ENCODE data around the gene GSAP. TPM values are rescaled to one million over a fixed set of nuclear protein-coding genes. Genes with fewer than 3 reads are reported as not detected.
A peak's percentile ranks its signal among the peaks of the same experiment; 100 is the strongest.

GSAP gene
- polyA plus RNA-seq, 3 donors = 19.1 to 105 (median 35.6) TPM

DNA sequence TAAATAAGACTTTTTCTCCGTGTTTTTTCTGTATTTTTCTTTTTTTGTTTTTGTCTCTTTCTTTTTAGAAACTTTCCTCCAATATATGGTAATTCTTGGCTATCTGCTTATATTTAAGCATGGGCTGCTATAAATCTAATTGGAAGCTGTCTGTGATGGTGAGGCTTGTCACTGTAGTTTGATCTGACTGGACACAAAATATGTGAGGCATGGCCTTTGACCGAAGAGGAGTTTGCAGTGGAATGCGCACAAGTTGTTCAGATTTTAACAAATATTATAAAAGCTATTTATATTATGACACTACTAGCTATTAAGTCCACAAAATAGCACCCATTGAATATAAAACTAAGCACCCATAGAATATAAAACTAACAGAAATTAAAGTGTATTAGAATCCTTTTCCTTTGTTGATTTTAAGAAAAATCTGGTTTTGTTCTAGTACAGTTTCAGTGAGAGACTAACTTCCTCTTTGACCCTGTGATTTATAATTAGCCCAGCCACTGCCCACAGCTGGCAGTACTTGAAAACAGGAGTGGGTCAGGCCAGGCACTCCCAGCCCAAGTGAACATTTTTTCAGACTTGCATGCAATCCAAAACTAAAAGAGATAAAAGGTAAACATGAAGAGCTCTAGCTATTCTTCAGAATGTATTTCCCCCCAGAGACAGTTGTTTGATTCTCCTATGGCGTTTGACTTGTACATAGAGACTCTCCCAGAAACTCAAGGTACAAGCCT is 146.6 kb downstream of the GSAP start:
- Histone ChIP-seq H4K20me1 (ENCODE audit: insufficient read depth, low read length) (no peaks in the 10 kb centered on the region), H3K27ac (ENCODE audit: low read depth in 1 of 2, low read length in 2 of 2) (no peak overlapping the region), H3K4me1 (ENCODE audit: control insufficient read depth in 1 of 2, insufficient read depth in 2 of 2, low read length in 2 of 2) (peaks cover 8 to 12% of the 10 kb centered on the region in 2 donors), H3K79me2 (ENCODE audit: insufficient read depth, low read length) (no peaks in the 10 kb centered on the region), H3K36me3 (replicated peaks in 1 of 2; ENCODE audit: control insufficient read depth in 1 of 2, insufficient read depth in 2 of 2, low read length in 2 of 2) (no peaks in the 10 kb centered on the region), H3K9ac (ENCODE audit: insufficient read depth, low read length, poor library complexity, severe bottlenecking) (no peak overlapping the region), H3K4me3 (replicated peaks in 1 of 3; ENCODE audit: low read depth in 2 of 3, low read length in 3 of 3) (no peak overlapping the region), H3K9me3 (replicated peaks in 1 of 2; ENCODE audit: control insufficient read depth in 1 of 2, insufficient read depth in 1 of 2, low read length in 2 of 2) (no peaks in the 10 kb centered on the region), H2AFZ (ENCODE audit: insufficient read depth, low read depth, low read length, poor library complexity, severe bottlenecking) (no peak overlapping the region), H3K4me2 (replicated peaks; ENCODE audit: extremely low read depth, low read length, poor library complexity, severe bottlenecking) (no peak overlapping the region), H3K27me3 (ENCODE audit: control insufficient read depth in 2 of 2, insufficient read depth in 2 of 2, low read length in 2 of 2) (no peaks in the 10 kb centered on the region)
- intact Hi-C loops (cut with micrococcal nuclease) = loop anchor here (10.0 kb wide), 2 partner anchors 45 to 55 kb away; no protein-coding TSS in a partner anchor
- no peaks in the 10 kb centered on the region for H3K9me3 Mint-ChIP-seq
- peak overlapping the region in 3 of 7 donors; percentile 7 to 47 (median 15) for H3K27ac Mint-ChIP-seq
- DNase-seq = peak in 2 of 3 donors; percentile 30 to 38
- H3K36me3 Mint-ChIP-seq = peaks cover 7 to 15% of the 10 kb centered on the region in 2 donors
- H3K27me3 Mint-ChIP-seq (ENCODE audit: low read depth in 3 of 3) = no peaks in the 10 kb centered on the region
- no peak for TF ChIP-seq CTCF (IDR thresholded peaks at IDR 0.05)
- H3K4me3 Mint-ChIP-seq = no peak overlapping the region
- no CpG with 5 or more reads among the region's 4 CpGs for WGBS (ENCODE audit: insufficient coverage)
- H3K4me1 Mint-ChIP-seq = peaks cover 10% of the 10 kb centered on the region

DNA sequence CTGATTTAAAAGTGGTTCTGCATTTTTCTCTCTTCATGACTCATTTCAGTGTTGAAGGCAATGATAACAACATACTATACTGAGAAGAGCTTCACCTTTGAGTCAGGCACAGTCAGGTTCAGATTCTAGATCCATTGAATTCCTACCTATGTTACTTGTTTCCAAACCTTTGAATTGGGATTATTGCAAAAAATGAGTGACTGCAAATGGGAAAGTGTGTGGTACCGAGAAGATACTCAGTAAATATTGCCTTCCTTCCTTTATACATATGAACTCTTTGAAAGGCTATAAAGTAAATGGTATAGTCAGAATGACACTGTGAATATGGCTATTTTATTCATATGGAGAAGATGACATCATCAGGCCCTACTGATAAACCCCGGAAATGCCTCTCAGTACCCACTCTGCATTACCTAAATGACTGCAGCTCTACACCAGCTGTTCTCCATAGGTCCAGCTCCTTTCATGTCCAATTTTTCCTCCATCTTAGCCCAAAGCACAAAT is 149.8 kb downstream of the GSAP start:
- no peak overlapping the region for H3K9ac ChIP-seq (ENCODE audit: insufficient read depth, low read length, poor library complexity, severe bottlenecking)
- no peaks in the 10 kb centered on the region for H3K27me3 ChIP-seq (ENCODE audit: control insufficient read depth in 2 of 2, insufficient read depth in 2 of 2, low read length in 2 of 2)
- Mint-ChIP-seq H3K9me3 (no peaks in the 10 kb centered on the region), H3K4me3 (no peak overlapping the region), H3K27me3 (ENCODE audit: low read depth in 3 of 3) (no peaks in the 10 kb centered on the region), H3K4me1 (peaks cover 22% of the 10 kb centered on the region), H3K27ac (no peak overlapping the region), H3K36me3 (peaks cover 0 to 8% of the 10 kb centered on the region in 2 donors)
- no peak overlapping the region for H3K4me2 ChIP-seq (replicated peaks; ENCODE audit: extremely low read depth, low read length, poor library complexity, severe bottlenecking)
- no peak for TF ChIP-seq CTCF (IDR thresholded peaks at IDR 0.05)
- intact Hi-C loops (cut with micrococcal nuclease) = loop anchor here (10.0 kb wide), 2 partner anchors 48 to 58 kb away; no protein-coding TSS in a partner anchor
- H3K9me3 ChIP-seq (replicated peaks in 1 of 2; ENCODE audit: control insufficient read depth in 1 of 2, insufficient read depth in 1 of 2, low read length in 2 of 2) = no peaks in the 10 kb centered on the region
- no peak overlapping the region for H3K27ac ChIP-seq (ENCODE audit: low read depth in 1 of 2, low read length in 2 of 2)
- no peak overlapping the region for H3K4me3 ChIP-seq (replicated peaks in 1 of 3; ENCODE audit: low read depth in 2 of 3, low read length in 3 of 3)
- H3K4me1 ChIP-seq (ENCODE audit: control insufficient read depth in 1 of 2, insufficient read depth in 2 of 2, low read length in 2 of 2) = peaks cover 20 to 29% of the 10 kb centered on the region in 2 donors
- no peaks in the 10 kb centered on the region for H3K79me2 ChIP-seq (ENCODE audit: insufficient read depth, low read length)
- DNase-seq = no peak
- no peak overlapping the region for H2AFZ ChIP-seq (ENCODE audit: insufficient read depth, low read depth, low read length, poor library complexity, severe bottlenecking)
- 100% methylated on average over 1 of the region's 2 CpGs for WGBS (ENCODE audit: insufficient coverage)
- H4K20me1 ChIP-seq (ENCODE audit: insufficient read depth, low read length) = no peaks in the 10 kb centered on the region
- no peaks in the 10 kb centered on the region for H3K36me3 ChIP-seq (replicated peaks in 1 of 2; ENCODE audit: control insufficient read depth in 1 of 2, insufficient read depth in 2 of 2, low read length in 2 of 2)

All from CD14-positive monocyte (primary cell).